Hepatocyte (in vitro differentiated cells): ENCODE measurements around the gene ABCC9.

Source experiments
- CTCF ChIP-seq: fragments of 200-600 bp; sonication (generic); IDR thresholded peaks from 2 replicates; pipeline ENCODE4 v1.5.1; 2016; ENCODE audit warnings: antibody characterized with exemption, mild to moderate bottlenecking; ENCODE audit not compliant: poor library complexity
- EZH2 ChIP-seq: fragments of 200-600 bp; sonication (generic); IDR thresholded peaks from 2 replicates; pipeline ENCODE4 v1.6.1; 2016; ENCODE audit warnings: antibody characterized with exemption, mild to moderate bottlenecking, borderline replicate concordance
- EZH2phosphoT487 ChIP-seq: fragments of 200-600 bp; sonication (generic); IDR thresholded peaks from one replicate; pipeline ENCODE4 v1.6.1; 2018; ENCODE audit warnings: antibody characterized with exemption, mild to moderate bottlenecking, low read depth, moderate library complexity; ENCODE audit not compliant: unreplicated experiment, severe bottlenecking

GRCh38 chr12:21888276-21888863 is 52.9 kb downstream of the ABCC9 start:
- TF ChIP-seq CTCF (no peak), EZH2 (no peak), EZH2phosphoT487 (no peak)
